GM19328 (cell line): ENCODE results near the gene TRIM29.

Source experiments
- ATAC-seq: cut with Tn5 transposase; IDR thresholded peaks from one replicate; pipeline ENCODE4 v1.9.1; 2021; ENCODE audit warnings: mild to moderate bottlenecking, moderate library complexity; ENCODE audit not compliant: unreplicated experiment

The TRIM29 gene

DNA sequence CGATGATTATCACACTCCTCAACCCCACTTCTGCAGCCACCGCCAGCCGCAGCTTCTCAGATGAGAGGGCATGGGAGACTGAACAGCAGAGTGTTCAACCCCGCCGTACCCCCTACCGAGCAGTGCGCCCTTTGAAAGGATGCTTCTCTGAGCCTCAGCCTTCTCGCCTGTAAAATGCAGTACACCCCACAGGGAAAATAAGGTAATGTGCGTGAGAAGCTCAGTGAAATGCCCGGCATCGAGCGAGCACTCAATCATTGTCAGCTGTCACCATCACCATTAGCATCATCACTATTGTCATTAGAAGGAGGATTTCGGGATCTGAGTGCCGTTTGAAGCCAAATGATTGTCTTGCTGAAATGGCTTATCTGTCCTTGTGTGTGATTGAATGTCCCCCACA lies 13.6 kb downstream of the TRIM29 start:
- ATAC-seq: no peak

DNA sequence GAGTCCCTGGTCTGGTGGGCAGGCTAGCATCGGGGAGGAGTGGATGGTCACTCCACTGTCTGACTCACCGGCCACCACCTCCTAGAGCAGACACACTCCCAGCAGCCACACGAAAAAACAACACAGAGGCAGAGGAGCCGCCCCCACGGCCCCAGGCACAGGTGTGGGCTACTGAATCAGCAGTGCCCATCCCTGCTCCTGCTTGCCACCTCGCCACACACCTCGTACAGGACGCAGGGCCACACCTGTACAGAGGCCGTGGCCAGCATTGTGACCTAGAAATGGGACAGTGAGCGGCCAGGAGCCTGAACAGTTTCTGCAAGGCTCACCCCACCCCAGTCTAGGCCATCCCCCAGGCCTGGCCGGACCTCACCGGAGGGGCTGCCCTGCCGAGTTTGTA lies 14.0 kb downstream of the TRIM29 start:
- ATAC-seq: no peak

DNA sequence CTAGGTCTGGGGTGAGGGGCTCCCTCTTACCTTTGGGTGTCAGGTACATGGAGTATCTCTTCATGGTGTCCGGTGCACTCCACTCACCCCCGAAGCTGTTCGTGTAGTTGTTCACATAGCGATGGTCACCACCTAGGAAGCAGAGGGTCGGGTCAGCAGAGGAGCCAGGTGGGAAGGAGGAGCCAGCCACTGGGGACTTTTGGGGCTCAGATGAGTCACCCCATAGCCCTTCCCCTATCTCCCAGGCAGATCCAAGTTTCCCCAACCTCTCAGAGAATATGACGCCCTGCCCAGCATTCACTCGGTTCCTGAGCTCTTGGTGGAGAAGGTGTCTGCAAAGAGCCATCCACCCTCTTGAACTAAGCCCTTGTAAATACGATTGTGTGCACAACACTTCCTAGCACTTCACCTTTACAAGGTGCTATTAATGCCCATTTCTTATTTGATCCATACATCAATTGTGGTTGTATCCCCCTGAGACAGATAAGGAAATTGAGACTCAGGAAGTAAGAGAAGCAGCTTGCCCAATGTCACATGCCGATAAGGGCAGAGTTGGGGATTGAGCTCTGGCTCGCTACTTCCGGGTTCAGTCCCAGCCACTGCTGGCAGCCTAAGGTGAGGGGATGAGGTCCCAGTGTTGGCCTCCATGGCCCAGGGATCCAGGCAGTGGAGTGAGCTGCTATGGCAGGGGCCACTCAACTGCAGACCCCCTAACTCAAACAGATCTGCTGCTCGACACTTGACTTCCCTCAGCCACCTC lies 14.8 kb downstream of the TRIM29 start:
- no peak for ATAC-seq

DNA sequence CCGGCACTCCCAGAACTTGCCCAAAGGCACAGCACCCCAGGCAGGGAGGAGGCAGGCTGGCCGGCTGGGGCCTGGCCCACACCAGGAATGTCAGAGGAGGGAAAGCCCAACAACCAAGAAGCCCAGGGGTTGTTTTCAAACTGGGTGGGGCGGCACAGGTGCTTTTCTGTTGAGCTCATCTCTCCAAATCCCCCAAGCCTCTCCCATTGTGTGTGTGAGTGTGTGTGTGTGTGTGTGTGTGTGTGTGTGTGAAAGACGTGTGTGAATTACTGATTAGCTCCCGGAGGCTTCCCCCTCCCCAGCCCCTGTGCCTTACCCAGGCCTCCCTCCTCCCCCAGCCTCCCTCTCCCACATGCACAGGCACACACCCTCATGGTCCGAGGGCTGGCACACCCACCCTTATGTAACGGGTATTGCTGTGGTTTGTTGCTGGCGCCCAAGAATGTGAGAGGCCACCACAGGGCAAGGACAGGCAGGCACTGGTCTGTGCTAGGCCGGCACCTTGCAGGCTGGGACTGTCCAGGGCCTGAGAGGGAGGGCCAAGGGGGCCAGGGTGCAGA lies 15.9 kb downstream of the TRIM29 start:
- ATAC-seq: no peak

DNA sequence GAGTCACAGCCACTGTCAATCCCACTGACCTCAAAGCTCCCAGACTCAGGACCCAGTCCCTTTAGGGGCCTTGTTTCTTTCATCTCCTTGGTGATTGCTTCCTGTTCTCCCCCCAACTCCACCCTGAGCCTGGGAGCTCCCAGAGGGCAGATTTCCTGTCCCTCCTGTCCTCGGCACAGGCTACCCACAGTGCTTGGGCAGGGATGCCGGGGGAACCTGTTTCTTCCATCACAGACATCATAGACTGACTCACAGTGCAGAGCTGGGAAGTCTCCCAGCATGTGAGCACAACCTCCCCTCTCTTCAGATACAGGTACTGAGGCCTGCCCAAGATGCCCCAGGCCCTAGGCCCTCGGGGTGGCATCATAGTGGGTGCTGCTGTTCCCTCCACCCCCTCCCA lies 16.6 kb downstream of the TRIM29 start:
- ATAC-seq: no peak

DNA sequence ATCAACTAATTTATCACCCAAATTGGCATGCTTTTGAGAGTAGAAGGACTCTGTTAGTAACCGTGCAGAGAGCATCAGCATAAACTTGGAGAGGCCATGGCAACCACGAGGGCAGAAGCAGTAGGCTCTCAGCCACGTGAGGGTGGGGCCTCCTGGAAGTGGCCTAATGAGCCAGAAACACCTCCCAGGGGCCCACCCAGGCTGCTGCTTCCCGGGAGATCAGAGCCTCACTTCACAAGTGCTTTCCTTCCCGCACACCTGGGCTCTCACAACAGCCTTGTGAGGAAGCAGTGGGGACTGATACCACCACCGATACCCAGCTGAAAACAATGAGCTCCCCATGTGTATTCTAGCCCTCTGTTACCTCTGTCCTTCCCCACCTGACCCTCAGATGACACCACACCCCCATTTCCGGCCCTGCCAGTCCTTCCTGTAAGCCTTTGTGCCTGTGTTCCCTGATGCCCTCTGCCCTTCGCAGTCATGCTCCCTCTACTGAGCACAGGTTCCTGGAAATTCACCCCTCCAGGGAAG lies 17.0 kb downstream of the TRIM29 start:
- no peak for ATAC-seq

DNA sequence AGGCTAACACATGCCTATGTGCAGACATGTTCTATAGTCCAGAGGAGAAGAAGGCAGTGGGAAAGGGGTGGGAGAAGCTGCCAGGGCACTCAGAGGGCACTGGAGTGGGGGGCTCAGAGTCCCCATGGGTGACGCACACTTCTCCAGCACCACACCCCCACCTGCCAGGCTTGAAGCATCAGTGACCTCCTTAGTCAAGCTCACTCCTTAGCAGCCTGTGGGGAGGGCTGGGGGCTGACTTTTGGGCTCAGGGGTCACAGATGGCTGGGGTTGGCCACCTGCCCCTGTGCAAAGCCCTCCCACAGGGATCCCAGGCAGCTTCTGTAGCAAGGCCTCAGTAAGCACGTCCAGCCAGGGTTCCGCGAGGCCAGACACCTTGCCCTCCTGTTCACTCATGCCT lies 18.8 kb downstream of the TRIM29 start:
- no peak for ATAC-seq

DNA sequence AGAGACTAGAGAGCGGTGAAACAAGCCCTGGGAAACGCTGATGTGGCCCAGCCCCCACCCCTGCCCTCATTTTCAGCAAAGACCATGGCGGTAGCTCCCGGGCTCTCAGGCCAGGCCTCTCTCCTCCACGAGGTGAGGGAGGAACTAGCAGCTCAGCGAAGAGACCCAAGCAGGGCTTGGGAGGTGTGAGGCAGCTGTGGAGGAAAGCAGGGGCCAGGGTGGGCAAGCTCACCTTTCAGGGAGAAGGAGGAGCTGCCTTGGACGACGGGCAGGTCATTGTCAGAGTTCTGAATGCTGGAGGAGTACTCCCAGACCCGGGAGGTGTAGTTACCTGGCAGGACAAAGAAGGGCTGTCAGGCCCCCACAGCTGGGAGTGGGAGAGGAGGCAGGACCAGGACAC lies 19.9 kb downstream of the TRIM29 start:
- ATAC-seq: no peak

DNA sequence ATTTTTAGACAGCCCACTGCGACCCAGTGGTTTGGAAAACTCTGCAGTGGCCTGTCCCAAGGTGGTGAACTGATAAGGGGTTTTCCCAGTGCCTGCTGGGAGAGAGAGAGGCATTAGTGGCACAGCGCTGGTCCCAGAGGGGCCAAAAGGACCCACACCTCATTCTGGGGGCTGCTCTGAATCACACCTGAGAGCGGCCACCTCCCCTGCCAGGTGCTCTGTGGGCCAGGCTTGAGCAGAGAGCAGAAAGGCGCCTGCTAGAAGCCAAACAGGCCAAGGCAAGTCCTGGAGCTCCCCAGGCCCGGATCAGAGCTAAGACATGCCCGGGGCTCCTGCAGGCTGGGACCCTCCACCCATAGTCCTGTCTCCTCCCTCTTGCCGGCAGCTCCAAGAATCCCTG lies 20.9 kb downstream of the TRIM29 start:
- no peak for ATAC-seq

DNA sequence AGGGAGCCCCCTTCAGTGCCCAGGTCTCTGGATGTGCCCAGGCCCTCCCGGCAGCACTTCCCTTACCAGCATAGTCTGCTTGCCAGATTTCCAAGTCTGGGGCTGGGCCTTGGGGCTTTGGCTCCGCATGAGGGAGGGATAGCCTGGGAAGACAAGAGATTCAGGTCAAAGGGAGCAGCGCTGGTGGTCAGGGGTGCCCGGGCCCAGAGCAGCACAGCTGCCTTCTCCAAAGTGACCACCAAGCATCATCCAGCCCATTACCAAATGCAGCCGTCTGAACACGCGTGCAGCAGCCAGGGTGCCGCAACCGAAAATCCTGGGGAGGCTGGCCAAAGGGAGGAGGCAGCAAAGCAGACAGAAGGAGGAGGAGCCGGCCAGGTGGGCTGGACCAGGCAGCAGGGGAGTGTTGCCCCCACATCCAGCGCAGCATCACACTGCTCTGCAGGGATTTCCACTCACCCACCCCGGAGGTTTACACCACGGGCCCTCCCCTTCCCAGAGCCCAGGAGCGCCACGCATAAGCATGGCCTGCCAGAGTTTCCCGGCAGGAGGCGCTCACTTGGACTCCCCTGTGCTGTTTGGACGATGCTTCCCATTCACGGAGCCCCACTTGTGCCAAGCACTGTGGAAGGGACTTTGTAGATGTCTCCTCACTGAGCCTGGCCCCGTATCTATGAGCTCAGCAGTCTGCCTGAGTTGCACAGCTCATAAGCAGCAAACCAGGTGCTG lies 22.5 kb downstream of the TRIM29 start:
- no peak for ATAC-seq

DNA sequence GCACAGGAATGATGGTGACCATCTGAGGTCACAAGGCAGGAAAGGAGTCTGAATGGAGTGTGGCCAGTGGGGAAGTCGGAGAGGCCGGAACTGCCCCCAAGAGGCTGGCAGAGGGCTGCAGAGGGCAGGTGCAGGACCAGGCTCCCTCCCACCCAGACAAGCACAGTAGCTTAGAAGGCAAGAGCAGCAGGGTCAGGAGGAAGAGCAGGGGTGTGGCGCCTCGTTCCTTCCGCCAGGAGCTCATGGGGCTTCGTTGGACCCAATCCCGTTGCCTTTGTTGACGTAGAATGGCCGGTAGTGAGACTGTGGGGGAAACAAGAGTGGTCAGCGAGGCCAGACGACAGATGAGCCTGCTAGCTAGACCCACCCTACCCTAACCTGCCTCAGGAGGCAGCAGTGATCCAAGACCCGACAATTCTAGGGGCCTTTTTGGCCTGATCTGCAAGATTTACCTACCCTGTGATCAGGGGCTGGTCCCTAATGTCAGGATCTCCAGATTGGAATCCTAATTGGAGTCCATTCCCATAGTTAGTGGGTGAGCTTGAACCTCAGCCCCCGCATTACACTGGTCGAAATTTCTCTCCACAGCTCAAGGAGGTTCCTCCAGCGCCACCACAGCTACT lies 25.6 kb downstream of the TRIM29 start:
- no peak for ATAC-seq

DNA sequence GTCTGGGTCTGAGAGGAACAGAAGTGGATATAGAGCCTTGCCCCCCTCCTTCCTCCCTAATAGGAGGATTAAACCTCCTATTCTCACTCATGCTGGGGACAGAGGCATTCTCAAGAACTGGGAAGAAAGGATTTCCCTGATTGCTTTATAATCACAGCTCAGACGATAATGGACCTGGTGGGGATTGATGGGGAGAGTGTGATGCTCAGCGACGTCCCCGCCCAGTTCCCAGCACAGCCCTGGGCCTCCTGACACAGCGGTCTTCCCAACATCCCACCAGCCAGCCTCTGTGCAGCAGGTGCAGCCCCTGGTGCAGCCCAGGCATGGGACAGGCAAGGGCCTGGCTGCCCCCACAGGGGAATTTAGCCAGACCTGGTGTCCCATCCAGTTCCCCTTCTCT lies 28.4 kb downstream of the TRIM29 start:
- no peak for ATAC-seq

DNA sequence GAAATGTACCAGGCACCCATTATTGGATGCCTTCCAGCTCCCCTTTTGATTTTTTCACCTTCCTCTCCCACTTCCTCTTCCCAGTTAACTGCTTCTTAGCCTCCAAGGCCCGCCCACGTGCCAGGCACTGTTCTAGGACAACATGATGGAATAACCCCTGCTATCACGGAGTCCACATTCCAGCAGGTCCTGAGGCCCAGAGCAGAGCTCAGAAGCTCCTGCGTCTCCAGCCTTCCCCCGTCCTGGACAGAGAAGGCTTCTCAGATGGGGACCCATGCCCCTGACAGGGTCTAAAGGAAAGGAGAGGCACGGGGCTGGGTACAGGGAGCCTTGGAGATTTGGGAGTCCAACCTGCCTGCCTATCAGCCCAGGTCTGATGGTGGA lies 29.1 kb downstream of the TRIM29 start:
- no peak for ATAC-seq

DNA sequence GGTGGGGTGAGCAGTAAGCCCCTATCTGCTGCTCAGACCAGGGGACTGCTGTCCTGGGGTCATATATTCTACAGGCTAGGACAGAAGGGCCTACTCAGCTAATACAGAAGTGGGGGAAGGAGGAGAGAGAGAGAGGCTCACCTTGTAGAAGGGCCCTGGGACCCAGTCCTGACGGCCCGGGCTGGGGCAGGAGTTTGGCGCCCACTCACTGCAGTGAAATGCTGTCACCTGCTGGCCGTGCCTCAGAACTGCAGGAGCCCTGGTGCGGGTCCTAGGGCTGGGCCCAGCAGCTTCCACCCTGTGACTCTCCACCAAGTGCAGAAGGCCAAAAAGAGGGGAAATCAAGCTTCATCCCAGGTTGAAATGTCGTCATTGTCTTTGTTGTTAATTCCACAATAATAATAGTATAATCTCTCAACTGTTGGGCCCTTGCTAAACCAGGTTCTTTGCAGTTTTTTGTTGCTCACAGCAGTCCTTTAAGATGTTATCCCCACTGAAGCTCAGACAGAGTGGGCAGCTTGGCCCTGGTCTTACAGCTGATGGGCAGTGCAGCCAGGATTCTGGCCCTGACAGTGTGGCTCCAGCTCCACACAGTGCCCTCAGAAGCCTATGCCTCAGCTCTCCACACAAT lies 29.6 kb downstream of the TRIM29 start:
- no peak for ATAC-seq

DNA sequence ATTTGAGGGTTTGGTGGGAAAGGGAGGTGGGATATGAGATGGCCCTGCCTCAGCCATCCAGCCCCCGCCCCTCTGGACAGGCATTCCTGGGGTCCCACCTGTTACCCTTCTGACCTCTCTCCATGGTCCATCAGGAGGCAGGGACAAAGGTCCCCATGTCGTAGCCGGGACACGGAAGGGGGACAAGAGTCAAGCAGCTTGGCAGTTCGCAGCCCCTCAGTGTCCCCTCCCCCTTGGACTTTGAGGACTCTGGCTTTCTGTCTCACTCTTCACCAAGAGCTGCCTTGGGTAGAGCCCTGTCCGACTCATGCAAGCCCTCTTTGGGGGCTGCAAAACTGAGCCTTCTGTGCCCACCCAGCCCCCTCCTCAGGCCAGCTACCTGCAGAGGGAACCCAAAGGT lies 30.2 kb downstream of the TRIM29 start:
- no peak for ATAC-seq

DNA sequence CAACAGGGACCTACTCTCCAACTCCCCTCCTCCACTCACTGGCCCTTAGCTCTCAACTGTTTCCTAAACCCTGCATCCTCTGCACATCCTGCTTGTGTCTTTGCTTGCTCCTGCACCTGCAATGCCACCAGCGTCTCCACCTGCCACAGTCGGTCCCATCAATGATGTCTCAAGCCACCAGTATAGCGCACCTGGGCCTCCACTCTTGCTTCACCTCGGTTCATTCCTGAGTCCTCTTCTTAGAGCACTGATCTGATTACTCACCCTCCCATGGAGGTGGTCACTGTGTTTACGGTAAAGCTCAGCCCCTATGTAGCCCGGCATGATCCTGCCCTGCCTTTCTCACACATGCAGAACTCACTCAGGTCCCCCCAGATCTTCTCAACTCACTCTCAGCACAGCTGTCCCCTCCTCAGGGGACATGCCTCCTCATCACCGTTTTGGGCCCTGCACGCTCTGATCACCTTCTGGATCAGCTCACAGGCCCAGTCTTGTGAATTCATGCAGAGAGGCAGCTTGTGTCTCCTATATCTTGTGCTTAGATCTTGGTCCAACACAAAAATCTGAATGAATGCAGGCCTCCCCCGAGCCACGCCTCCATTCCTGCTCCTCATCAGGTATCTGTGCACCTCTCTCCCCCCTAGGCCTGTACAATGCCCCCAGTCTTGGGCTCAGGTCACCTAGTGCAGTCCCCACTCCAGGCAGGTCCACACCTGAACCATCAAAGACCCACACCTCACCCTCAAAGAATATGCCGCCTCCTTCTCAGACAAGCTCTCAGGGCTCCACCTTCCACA lies 31.4 kb downstream of the TRIM29 start:
- no peak for ATAC-seq

DNA sequence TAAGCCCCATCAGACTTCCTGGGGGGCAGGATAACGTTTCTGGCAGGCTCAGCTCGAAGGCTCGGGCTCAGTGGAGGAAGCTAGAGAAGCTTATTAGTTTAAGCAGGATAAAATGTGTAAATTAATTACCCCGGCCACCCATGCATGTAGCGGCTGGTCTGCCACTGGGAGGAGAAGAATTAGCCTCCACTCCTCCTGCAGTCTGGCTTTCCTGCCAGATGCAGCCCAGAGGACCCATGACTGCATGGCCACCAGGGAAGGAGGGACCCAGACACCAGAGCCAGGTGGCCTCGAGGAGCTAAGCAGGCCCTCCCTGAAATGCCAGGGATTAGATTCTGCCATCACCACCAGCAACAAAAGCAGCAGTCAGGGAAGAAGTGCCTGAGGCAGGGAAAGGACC lies 32.3 kb downstream of the TRIM29 start:
- no peak for ATAC-seq

DNA sequence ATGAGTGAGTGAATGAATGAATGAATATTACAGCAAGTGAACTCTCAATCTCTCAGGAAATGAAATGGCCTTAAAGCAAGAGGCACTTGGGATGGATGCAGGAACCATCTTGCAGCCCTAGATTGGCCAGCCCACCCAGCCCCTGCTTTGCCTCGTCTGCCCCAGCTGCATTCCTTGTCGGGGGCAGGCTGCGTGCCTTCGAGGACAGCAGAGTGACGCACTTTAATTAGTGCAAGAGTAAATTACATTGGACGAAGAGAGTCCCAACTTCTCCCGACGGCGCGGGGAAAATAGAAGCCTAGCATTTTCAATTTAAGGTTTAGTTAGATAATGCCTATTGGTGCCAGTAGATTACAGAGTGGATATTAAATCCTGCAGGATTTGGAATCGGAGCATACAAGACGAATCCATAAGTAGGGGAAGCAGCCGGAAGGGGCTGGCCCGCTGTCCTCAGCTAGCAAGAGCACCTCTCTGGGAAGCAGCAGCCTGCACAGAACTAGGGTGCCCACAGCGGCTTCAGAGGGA lies 33.8 kb downstream of the TRIM29 start:
- ATAC-seq: no peak

DNA sequence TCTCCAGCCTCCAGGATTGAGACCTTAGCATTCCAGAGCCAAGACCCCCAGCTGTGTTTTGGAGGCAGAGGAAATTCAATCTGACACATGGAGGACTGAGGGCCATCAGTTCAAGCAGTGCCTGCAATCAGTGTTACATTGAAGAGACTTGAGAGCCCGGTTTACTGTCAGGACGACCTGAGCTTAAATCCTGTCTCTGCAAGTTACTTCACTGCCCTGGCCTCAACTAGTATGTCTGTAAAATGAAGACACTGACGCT lies 35.1 kb downstream of the TRIM29 start:
- ATAC-seq: no peak

DNA sequence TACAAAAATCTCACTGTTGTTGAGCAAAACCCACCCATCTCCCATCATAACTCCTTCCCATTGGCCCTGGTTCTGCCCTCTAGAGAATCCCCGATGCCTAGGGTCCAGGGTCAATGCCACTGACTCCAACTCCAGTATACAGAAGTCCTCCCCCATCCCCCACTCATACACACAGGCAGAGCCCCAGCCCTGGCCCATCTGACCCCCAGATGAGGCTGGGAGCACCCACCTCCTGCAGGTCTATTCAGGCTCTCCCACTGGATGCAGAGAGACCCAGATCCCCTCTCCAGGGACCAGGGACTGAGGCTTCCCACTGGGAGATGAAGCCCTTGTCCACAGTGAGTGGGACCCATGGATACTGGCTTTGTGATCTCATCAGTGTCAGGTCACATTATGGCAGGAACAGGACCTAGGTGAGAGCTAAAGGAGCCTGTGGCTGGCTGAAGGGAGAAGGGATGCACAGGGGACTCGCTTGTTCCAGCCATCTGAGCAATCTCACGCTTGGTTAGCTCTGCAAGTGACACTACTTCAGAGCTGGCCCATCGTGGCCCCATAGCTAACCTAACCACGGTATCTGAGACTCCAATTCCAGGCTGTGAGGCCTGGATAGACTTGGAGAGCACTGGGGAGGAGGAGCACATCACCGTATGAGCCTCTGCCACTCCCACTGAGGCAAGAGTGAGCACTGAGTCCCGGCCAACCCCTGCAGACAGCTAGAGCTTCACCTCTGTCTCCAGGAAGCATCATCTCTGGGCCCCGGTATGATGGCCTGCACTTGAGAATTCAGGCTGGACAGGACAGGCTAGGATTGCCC lies 35.7 kb downstream of the TRIM29 start:
- ATAC-seq: no peak
